ENCODE results near the gene CYTH2.
A peak's percentile ranks its signal among the peaks of the same experiment; 100 is the strongest.
"Not testable (repeated sequence)": the region's sequence is repeated elsewhere in the genome, so short reads cannot be mapped to it uniquely, and the experiment has no call there.

CYTH2 gene

GRCh38 chr19:48483301-48483700 is 14.1 kb downstream of the CYTH2 start:
- no peak for DNase-seq (ENCODE audit: low spot score)

GRCh38 chr19:48484247-48484893 is 15.2 kb downstream of the CYTH2 start:
- no peak for TF ChIP-seq CTCF (conservative IDR thresholded peaks at IDR 0.05; ENCODE audit: low read depth)
- DNase-seq (ENCODE audit: low spot score): no peak
- CTCF ChIA-PET: no interaction called here
- H3K27ac ChIP-seq: peak overlapping the region; percentile 42; the same call in 1 of the 2 replicates
- POLR2A ChIA-PET (ENCODE audit: low non-redundant PET): no interaction called here

More at GRCh38 chr19:48483301-48483700, 14.1 kb downstream of the CYTH2 start:
- POLR2A ChIA-PET (ENCODE audit: low non-redundant PET): no interaction called here
- TF ChIP-seq CTCF (conservative IDR thresholded peaks at IDR 0.05; ENCODE audit: low read depth): no peak
- CTCF ChIA-PET: interaction anchor here (1.1 kb wide), 1 partner anchor 105 kb away, joined by 5 read pairs; no protein-coding TSS in a partner anchor
- peak overlapping the region; percentile 42 for H3K27ac ChIP-seq

- TF ChIP-seq CTCF (conservative IDR thresholded peaks at IDR 0.05; ENCODE audit: low read depth): no peak
- CTCF ChIA-PET: no interaction called here
- POLR2A ChIA-PET (ENCODE audit: low non-redundant PET): no interaction called here
- DNase-seq (ENCODE audit: low spot score): no peak
- peak overlapping the region; percentile 97; the same call in 1 of the 2 replicates for H3K27ac ChIP-seq
Observed at GRCh38 chr19:48484931-48485612, 15.9 kb downstream of the CYTH2 start.

GRCh38 chr19:48486706-48487105 is 17.5 kb downstream of the CYTH2 start:
- CTCF ChIA-PET; DNase-seq (ENCODE audit: low spot score): not testable (repeated sequence)
- peak overlapping the region; percentile 97 for H3K27ac ChIP-seq
- POLR2A ChIA-PET (ENCODE audit: low non-redundant PET): interaction anchor here (0.6 kb wide), 1 partner anchor 1150 kb away, joined by 5 read pairs; no protein-coding TSS in a partner anchor

GRCh38 chr19:48487544-48487943 is 18.4 kb downstream of the CYTH2 start:
- DNase-seq (ENCODE audit: low spot score): no peak
- TF ChIP-seq CTCF (conservative IDR thresholded peaks at IDR 0.05; ENCODE audit: low read depth): no peak
- POLR2A ChIA-PET (ENCODE audit: low non-redundant PET): interaction anchor here (0.6 to 1.1 kb wide), 3 partner anchors 13 to 128 kb away, joined by 3 to 6 read pairs (median 3); partner anchors contain the start of genes CYTH2 and FAM83E
- CTCF ChIA-PET: interaction anchor here (0.6 to 1.0 kb wide), 5 partner anchors 102 to 240 kb away, joined by 4 to 8 read pairs (median 5); no protein-coding TSS in a partner anchor
- peak overlapping the region; percentile 97 for H3K27ac ChIP-seq

- peak; percentile 93 for DNase-seq (ENCODE audit: low spot score)
- H3K27ac ChIP-seq: peak overlapping the region; percentile 97
- TF ChIP-seq CTCF (conservative IDR thresholded peaks at IDR 0.05; ENCODE audit: low read depth): no peak
- ChIA-PET POLR2A (ENCODE audit: low non-redundant PET) (interaction anchor here (0.6 to 1.1 kb wide), 4 partner anchors 12 to 127 kb away, joined by 3 to 6 read pairs (median 4); partner anchors contain the start of genes CYTH2, FAM83E and GRWD1), CTCF (interaction anchor here (0.6 to 1.7 kb wide), 5 partner anchors 101 to 239 kb away, joined by 4 to 8 read pairs (median 5); no protein-coding TSS in a partner anchor)
Observed at GRCh38 chr19:48487948-48488347, 18.8 kb downstream of the CYTH2 start.

- ChIA-PET CTCF (interaction anchor here (1.4 to 2.1 kb wide), 4 partner anchors 101 to 156 kb away, joined by 4 to 7 read pairs (median 5); no protein-coding TSS in a partner anchor), POLR2A (ENCODE audit: low non-redundant PET) (interaction anchor here (0.7 to 1.1 kb wide), 2 partner anchors 19 to 43 kb away, joined by 4 to 6 read pairs; partner anchors contain the start of genes CYTH2 and GRWD1)
- DNase-seq (ENCODE audit: low spot score): not testable (repeated sequence)
- H3K27ac ChIP-seq: peak overlapping the region; percentile 97
Observed at GRCh38 chr19:48488478-48488877, 19.3 kb downstream of the CYTH2 start.
